Activated naive CD8-positive, alpha-beta T cell treated with anti-CD3 and anti-CD28 coated beads, Interleukin-2, amount 10 ng/mL, durations not matched to agents 7 days and 5 days (primary cell): ENCODE data around the gene CCNY. TPM values are rescaled to one million over a fixed set of nuclear protein-coding genes. Genes with fewer than 3 reads are reported as not detected.

Source experiments
- ATAC-seq: fragments of 150-1000 bp; cut with Tn5 transposase; one replicate; pipeline ENCODE4 v1.10.0; 2021; ENCODE audit warnings: low read depth, moderate library complexity
- POLR2A ChIA-PET: fragments of 350-600 bp; sonication (Branson Sonifier 250); formaldehyde crosslinking; loops from one replicate; lab custom pipeline; 2021; ENCODE audit warnings: antibody characterized with exemption; lab: Charles Lee
- DNase-seq: peaks from one replicate; pipeline ENCODE4 v3.0.0; 2021
- H3K27ac Mint-ChIP-seq: one replicate; pipeline ENCODE4 v1.8.0; 2022; ENCODE audit warnings: mild to moderate bottlenecking, mixed read lengths
- H3K27me3 Mint-ChIP-seq: one replicate; pipeline ENCODE4 v1.8.0; 2022; ENCODE audit warnings: mild to moderate bottlenecking, moderate library complexity, mixed read lengths
- H3K36me3 Mint-ChIP-seq: one replicate; pipeline ENCODE4 v1.8.0; 2021; ENCODE audit warnings: mild to moderate bottlenecking, mixed read lengths
- H3K4me1 Mint-ChIP-seq: one replicate; pipeline ENCODE4 v1.8.0; 2021; ENCODE audit warnings: mixed read lengths
- H3K4me3 Mint-ChIP-seq: one replicate; pipeline ENCODE4 v1.8.0; 2022; ENCODE audit warnings: mild to moderate bottlenecking, moderate library complexity, mixed read lengths
- H3K9me3 Mint-ChIP-seq: one replicate; pipeline ENCODE4 v1.8.0; 2021; ENCODE audit warnings: mixed read lengths
- total RNA-seq, 2 experiments: library from RNA; stranded (reverse); gene quantifications; one replicate each; pipeline ENCODE4 v1.2.3, GENCODE V29; 2021

Gene CCNY
- total RNA-seq, 2 experiments from 2014 or later, result 66.6 to 72.2 TPM

- H3K4me3 Mint-ChIP-seq, result no peak overlapping the region
- no peak for ATAC-seq
- H3K27me3 Mint-ChIP-seq, result no peaks in the 10 kb centered on the region
- H3K9me3 Mint-ChIP-seq, result peaks cover 19% of the 10 kb centered on the region
- POLR2A ChIA-PET, result no interaction called here
- peaks cover 25% of the 10 kb centered on the region for H3K36me3 Mint-ChIP-seq
- H3K4me1 Mint-ChIP-seq, result peaks cover 21% of the 10 kb centered on the region
- H3K27ac Mint-ChIP-seq, result no peak overlapping the region
- no peak for DNase-seq
Measured at GRCh38 chr10:35387768-35388167, 51.5 kb downstream of the CCNY start.

- no peaks in the 10 kb centered on the region for H3K27me3 Mint-ChIP-seq
- POLR2A ChIA-PET, result no interaction called here
- no peak overlapping the region for H3K4me3 Mint-ChIP-seq
- H3K4me1 Mint-ChIP-seq, result peaks cover 21% of the 10 kb centered on the region
- no peak overlapping the region for H3K27ac Mint-ChIP-seq
- DNase-seq (no peak), ATAC-seq (no peak)
- peaks cover 25% of the 10 kb centered on the region for H3K36me3 Mint-ChIP-seq
- peaks cover 19% of the 10 kb centered on the region for H3K9me3 Mint-ChIP-seq
Measured at GRCh38 chr10:35388197-35388596, 51.9 kb downstream of the CCNY start.

GRCh38 chr10:35388682-35389081, 52.4 kb downstream of the CCNY start:
- H3K4me3 Mint-ChIP-seq, result no peak overlapping the region
- DNase-seq (no peak), ATAC-seq (no peak)
- H3K27me3 Mint-ChIP-seq, result no peaks in the 10 kb centered on the region
- peaks cover 19% of the 10 kb centered on the region for H3K9me3 Mint-ChIP-seq
- no peak overlapping the region for H3K27ac Mint-ChIP-seq
- H3K4me1 Mint-ChIP-seq, result peaks cover 21% of the 10 kb centered on the region
- peaks cover 25% of the 10 kb centered on the region for H3K36me3 Mint-ChIP-seq
- POLR2A ChIA-PET, result no interaction called here

GRCh38 chr10:35390161-35390840, 54.0 kb downstream of the CCNY start:
- Mint-ChIP-seq H3K4me1 (peaks cover 18% of the 10 kb centered on the region), H3K9me3 (peaks cover 17% of the 10 kb centered on the region), H3K27me3 (no peaks in the 10 kb centered on the region), H3K4me3 (no peak overlapping the region), H3K27ac (no peak overlapping the region), H3K36me3 (peaks cover 25% of the 10 kb centered on the region)
- no peak for DNase-seq
- ATAC-seq, result no peak
- POLR2A ChIA-PET, result no interaction called here

- no peak for ATAC-seq
- POLR2A ChIA-PET, result no interaction called here
- peaks cover 22% of the 10 kb centered on the region for H3K36me3 Mint-ChIP-seq
- no peak for DNase-seq
- H3K27ac Mint-ChIP-seq, result no peak overlapping the region
- H3K4me1 Mint-ChIP-seq, result peaks cover 16% of the 10 kb centered on the region
- H3K27me3 Mint-ChIP-seq, result no peaks in the 10 kb centered on the region
- H3K9me3 Mint-ChIP-seq, result peaks cover 16% of the 10 kb centered on the region
- H3K4me3 Mint-ChIP-seq, result no peak overlapping the region
Measured at GRCh38 chr10:35390843-35391152, 54.5 kb downstream of the CCNY start.

GRCh38 chr10:35391153-35391953, 55.0 kb downstream of the CCNY start:
- POLR2A ChIA-PET, result no interaction called here
- Mint-ChIP-seq H3K27me3 (no peaks in the 10 kb centered on the region), H3K9me3 (peaks cover 16% of the 10 kb centered on the region), H3K36me3 (peaks cover 22% of the 10 kb centered on the region), H3K27ac (no peak overlapping the region), H3K4me3 (no peak overlapping the region), H3K4me1 (peaks cover 16% of the 10 kb centered on the region)
- DNase-seq, result no peak
- ATAC-seq, result no peak

GRCh38 chr10:35391954-35392262, 55.6 kb downstream of the CCNY start:
- DNase-seq (no peak), ATAC-seq (no peak)
- peaks cover 11% of the 10 kb centered on the region for H3K4me1 Mint-ChIP-seq
- peaks cover 16% of the 10 kb centered on the region for H3K9me3 Mint-ChIP-seq
- H3K27me3 Mint-ChIP-seq, result no peaks in the 10 kb centered on the region
- no peak overlapping the region for H3K4me3 Mint-ChIP-seq
- POLR2A ChIA-PET, result no interaction called here
- peaks cover 21% of the 10 kb centered on the region for H3K36me3 Mint-ChIP-seq
- H3K27ac Mint-ChIP-seq, result no peak overlapping the region

GRCh38 chr10:35392482-35393228, 56.3 kb downstream of the CCNY start:
- Mint-ChIP-seq H3K9me3 (peaks cover 16% of the 10 kb centered on the region), H3K36me3 (peaks cover 17% of the 10 kb centered on the region), H3K4me3 (no peak overlapping the region), H3K27me3 (no peaks in the 10 kb centered on the region), H3K4me1 (peaks cover 5% of the 10 kb centered on the region), H3K27ac (peak overlapping the region; percentile 2)
- no peak for ATAC-seq
- no peak for DNase-seq
- POLR2A ChIA-PET, result no interaction called here

- H3K27ac Mint-ChIP-seq, result no peak overlapping the region
- POLR2A ChIA-PET, result no interaction called here
- H3K4me3 Mint-ChIP-seq, result no peak overlapping the region
Measured at GRCh38 chr10:35394411-35394851, 58.1 kb downstream of the CCNY start.

GRCh38 chr10:35394934-35395333, 58.6 kb downstream of the CCNY start:
- H3K9me3 Mint-ChIP-seq, result peaks cover 8% of the 10 kb centered on the region
- H3K4me3 Mint-ChIP-seq, result no peak overlapping the region
- POLR2A ChIA-PET, result no interaction called here
- DNase-seq, result no peak
- H3K27me3 Mint-ChIP-seq, result no peaks in the 10 kb centered on the region
- peaks cover 1% of the 10 kb centered on the region for H3K4me1 Mint-ChIP-seq
- peaks cover 15% of the 10 kb centered on the region for H3K36me3 Mint-ChIP-seq
- no peak for ATAC-seq
- H3K27ac Mint-ChIP-seq, result no peak overlapping the region

More at GRCh38 chr10:35394411-35394851, 58.1 kb downstream of the CCNY start:
- Mint-ChIP-seq H3K36me3 (peaks cover 18% of the 10 kb centered on the region), H3K27me3 (no peaks in the 10 kb centered on the region), H3K9me3 (peaks cover 11% of the 10 kb centered on the region), H3K4me1 (peaks cover 1% of the 10 kb centered on the region)
- ATAC-seq (no peak), DNase-seq (no peak)

GRCh38 chr10:35396560-35397434, 60.5 kb downstream of the CCNY start:
- ATAC-seq, result no peak
- Mint-ChIP-seq H3K9me3 (no peaks in the 10 kb centered on the region), H3K36me3 (peaks cover 3% of the 10 kb centered on the region), H3K4me1 (no peaks in the 10 kb centered on the region), H3K27ac (no peak overlapping the region), H3K27me3 (no peaks in the 10 kb centered on the region), H3K4me3 (no peak overlapping the region)
- POLR2A ChIA-PET, result no interaction called here
- DNase-seq, result no peak

GRCh38 chr10:35397953-35398352, 61.6 kb downstream of the CCNY start:
- DNase-seq (no peak), ATAC-seq (no peak)
- no peaks in the 10 kb centered on the region for H3K4me1 Mint-ChIP-seq
- no peaks in the 10 kb centered on the region for H3K9me3 Mint-ChIP-seq
- no peak overlapping the region for H3K4me3 Mint-ChIP-seq
- peaks cover 3% of the 10 kb centered on the region for H3K36me3 Mint-ChIP-seq
- POLR2A ChIA-PET, result no interaction called here
- no peak overlapping the region for H3K27ac Mint-ChIP-seq
- no peaks in the 10 kb centered on the region for H3K27me3 Mint-ChIP-seq

GRCh38 chr10:35398355-35398754, 62.0 kb downstream of the CCNY start:
- H3K9me3 Mint-ChIP-seq, result no peaks in the 10 kb centered on the region
- no peaks in the 10 kb centered on the region for H3K27me3 Mint-ChIP-seq
- no peaks in the 10 kb centered on the region for H3K4me1 Mint-ChIP-seq
- DNase-seq (no peak), ATAC-seq (no peak)
- no peak overlapping the region for H3K4me3 Mint-ChIP-seq
- no peak overlapping the region for H3K27ac Mint-ChIP-seq
- H3K36me3 Mint-ChIP-seq, result peaks cover 3% of the 10 kb centered on the region
- POLR2A ChIA-PET, result no interaction called here
